Measurements from ENCODE around the gene RABGAP1L. TPM values are rescaled to one million over a fixed set of nuclear protein-coding genes. Genes with fewer than 3 reads are reported as not detected.
"Not testable (repeated sequence)": the region's sequence is repeated elsewhere in the genome, so short reads cannot be mapped to it uniquely, and the experiment has no call there.

Gene RABGAP1L
- total RNA-seq, 1 donor from 2014 or later, result 53.6 TPM

DNA sequence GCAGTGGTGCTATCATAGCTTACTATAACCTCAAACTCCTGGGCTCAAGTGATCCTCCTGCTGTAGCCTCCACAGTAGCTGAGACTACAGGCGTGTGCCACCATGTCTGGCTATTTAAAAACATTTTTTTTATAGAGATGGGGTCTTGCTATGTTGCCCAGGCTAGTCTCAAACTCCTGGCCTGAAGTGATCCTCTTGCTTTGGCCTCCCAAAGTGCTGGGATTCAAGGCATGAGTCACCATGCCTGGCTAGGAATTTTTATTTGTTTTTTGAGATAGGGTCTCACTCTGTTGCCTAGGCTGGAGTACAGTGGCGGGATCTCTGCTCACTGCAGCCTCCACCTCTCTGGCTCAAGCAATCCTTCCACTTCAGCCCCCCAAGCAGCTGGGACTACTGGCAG, 8.8 kb upstream of the RABGAP1L start:
- ATAC-seq (ENCODE audit: poor library complexity) (no peak), DNase-seq (no peak)
- intact Hi-C loops (cut with DNase I), result no loop called here

GRCh38 chr1:174152427-174152826, 6.9 kb upstream of the RABGAP1L start:
- intact Hi-C loops (cut with DNase I), result no loop called here
- DNase-seq, result no peak
- no peak for ATAC-seq (ENCODE audit: poor library complexity)

- ATAC-seq (ENCODE audit: poor library complexity), result no peak
- no peak for DNase-seq
- intact Hi-C loops (cut with DNase I), result no loop called here
Observed at GRCh38 chr1:174153085-174153824, 6.1 kb upstream of the RABGAP1L start.

- DNase-seq (no peak), ATAC-seq (ENCODE audit: poor library complexity) (no peak)
- intact Hi-C loops (cut with DNase I), result no loop called here
Observed at GRCh38 chr1:174153825-174154107, 5.6 kb upstream of the RABGAP1L start.

GRCh38 chr1:174156437-174156836, 2.9 kb upstream of the RABGAP1L start:
- intact Hi-C loops (cut with DNase I), result no loop called here
- ATAC-seq (ENCODE audit: poor library complexity) (no peak), DNase-seq (no peak)

DNA sequence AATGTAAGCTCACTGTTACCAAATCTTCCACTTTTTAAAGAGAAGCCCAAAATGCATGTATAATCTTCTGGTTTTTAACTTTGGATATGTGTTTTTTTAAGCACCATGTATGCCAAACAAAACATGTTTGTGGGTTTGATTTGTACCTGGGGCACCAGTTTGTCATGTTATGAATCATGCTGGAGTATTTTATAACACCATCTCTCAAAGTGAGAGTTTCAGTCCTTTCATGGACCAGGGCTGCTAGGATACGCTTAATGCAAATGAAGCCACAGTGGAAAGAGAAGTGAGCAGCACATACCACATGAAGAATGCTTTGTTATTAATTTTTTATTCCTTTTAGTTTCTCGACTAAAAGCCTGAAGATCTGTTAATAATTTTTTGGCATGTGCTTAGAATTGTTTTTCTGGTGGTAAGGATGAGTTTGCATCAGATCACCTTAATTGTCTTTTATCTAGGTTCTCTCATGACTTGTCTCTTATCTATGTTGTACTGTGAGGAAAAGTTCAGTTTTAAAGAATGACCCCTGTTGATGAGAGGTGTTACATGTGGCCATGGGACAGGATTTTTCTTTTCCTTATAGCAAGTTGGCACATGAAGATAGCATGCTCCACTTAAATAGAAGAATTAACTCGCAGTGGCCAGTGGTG, 2.0 kb upstream of the RABGAP1L start:
- DNase-seq, result no peak
- intact Hi-C loops (cut with DNase I), result no loop called here
- no peak for ATAC-seq (ENCODE audit: poor library complexity)

DNA sequence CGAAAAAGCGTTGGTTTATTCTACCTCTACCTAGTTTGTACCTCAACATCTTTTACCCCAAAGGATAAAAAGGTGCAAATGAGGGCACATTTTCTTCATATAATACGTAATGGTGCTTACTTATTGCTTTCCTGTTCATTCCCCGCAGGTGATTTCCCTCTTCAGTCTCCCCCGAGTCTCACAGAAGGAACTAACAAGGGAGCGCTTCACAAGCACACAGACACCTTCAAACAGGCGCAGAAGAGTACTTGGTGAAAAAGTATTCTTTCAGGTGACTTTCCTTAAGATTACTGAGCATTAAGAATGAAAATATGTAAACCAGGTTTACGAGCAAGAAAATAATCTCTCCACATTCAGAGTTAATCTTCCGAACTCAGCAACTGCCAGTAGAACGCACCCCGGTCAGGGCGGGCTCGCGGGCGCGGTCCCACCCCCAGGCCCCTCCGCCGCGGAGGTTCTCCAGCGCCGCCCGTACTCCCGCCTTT, 511 bp upstream of the RABGAP1L start:
- intact Hi-C loops (cut with DNase I), result no loop called here
- no peak for DNase-seq
- ATAC-seq (ENCODE audit: poor library complexity), result no peak

- intact Hi-C loops (cut with DNase I), result no loop called here
- DNase-seq (peak; percentile 70), ATAC-seq (ENCODE audit: poor library complexity) (peak; percentile 46)
Observed at GRCh38 chr1:174160109-174160473, 771 bp downstream of the RABGAP1L start.

DNA sequence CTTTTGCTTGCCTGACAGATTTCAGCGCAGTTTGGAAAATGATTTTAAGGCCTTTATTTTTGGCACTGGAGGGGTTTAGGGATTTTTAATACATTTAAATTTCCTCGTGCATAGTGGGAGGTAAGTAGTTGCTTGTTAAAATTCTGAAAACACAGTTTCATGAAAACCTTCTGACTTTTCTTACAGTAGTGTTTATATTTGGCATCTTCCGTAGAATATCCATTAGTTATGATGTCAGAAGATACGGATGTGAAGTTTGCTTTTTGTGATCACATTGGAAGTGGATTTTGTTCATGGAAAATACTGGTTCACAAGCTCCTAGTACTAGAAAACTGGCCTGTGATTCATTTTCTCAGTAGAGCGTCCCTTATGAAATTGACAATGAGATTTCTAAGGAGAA, 1.3 kb downstream of the RABGAP1L start:
- intact Hi-C loops (cut with DNase I), result no loop called here
- no peak for DNase-seq
- ATAC-seq (ENCODE audit: poor library complexity), result no peak

DNA sequence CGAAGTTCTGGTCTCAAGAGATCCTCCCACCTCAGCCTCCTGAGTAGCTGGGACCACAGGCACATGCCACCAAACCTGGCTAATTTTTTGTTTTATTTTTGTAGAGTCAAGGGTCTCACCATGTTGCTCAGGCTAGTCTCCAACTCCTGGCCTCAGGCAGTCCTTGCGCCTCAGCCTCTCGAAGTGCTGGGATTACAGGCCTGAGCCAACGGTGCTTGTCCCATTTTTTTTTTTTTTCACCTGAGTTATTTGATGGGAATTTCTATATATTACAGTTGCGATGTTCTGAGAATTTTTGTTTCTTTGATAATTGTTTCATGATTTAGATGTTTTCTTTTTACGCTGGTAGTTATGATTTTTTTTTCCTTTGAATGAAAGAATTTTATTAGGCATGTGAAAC, 2.5 kb downstream of the RABGAP1L start:
- DNase-seq (no peak), ATAC-seq (ENCODE audit: poor library complexity) (no peak)
- intact Hi-C loops (cut with DNase I), result no loop called here

GRCh38 chr1:174164826-174165225, 5.5 kb downstream of the RABGAP1L start:
- DNase-seq (no peak), ATAC-seq (ENCODE audit: poor library complexity) (no peak)
- intact Hi-C loops (cut with DNase I), result no loop called here

GRCh38 chr1:174165471-174166137, 6.3 kb downstream of the RABGAP1L start:
- intact Hi-C loops (cut with DNase I), result no loop called here

DNA sequence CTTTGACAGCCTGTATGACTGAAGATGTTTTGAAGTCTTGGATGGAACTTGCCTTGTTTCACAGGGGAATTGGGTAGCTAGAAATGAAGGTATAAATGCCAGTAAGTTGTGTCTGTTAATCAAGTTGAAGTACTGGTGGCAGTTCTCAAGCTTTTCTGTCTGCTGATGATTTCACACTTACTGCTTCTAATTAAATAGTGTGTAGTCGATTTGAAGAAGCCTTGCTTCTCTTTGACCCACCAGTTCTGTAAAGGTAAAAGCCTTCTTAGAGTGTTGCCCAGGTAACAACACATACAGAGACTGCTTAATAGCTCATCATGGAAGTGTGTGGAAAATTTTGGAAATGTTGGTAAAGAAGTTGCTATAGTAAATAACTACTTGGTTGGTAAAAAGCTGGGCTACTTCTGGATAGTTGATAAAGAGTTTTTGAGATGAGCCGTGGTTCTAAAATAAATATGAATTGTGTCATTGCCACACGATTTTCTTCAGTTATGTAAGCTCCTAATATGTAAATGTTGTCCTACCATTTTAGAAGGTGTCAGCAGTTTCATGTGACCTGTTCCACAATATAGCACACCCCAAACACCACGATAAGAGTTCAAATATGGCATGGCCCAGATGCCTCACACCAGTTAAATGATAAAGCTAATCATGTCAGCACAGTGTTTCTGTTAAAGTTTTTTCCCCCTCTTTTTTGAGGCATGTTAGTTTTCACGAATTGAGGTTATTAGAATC, 7.4 kb downstream of the RABGAP1L start:
- peak; percentile 61 for ATAC-seq (ENCODE audit: poor library complexity)
- intact Hi-C loops (cut with DNase I), result no loop called here
- DNase-seq, result no peak

More at GRCh38 chr1:174165471-174166137, 6.3 kb downstream of the RABGAP1L start:
- DNase-seq (peak; percentile 57), ATAC-seq (ENCODE audit: poor library complexity) (peak; percentile 35)

- DNase-seq (no peak), ATAC-seq (ENCODE audit: poor library complexity) (no peak)
- intact Hi-C loops (cut with DNase I), result no loop called here
Observed at GRCh38 chr1:174167265-174167803, 8.0 kb downstream of the RABGAP1L start.

- ATAC-seq (ENCODE audit: poor library complexity), result no peak
- no peak for DNase-seq
- intact Hi-C loops (cut with DNase I), result no loop called here
Observed at GRCh38 chr1:174169342-174169741, 10.0 kb downstream of the RABGAP1L start.

GRCh38 chr1:174171073-174171472, 11.8 kb downstream of the RABGAP1L start:
- no peak for DNase-seq
- intact Hi-C loops (cut with DNase I), result no loop called here
- no peak for ATAC-seq (ENCODE audit: poor library complexity)

DNA sequence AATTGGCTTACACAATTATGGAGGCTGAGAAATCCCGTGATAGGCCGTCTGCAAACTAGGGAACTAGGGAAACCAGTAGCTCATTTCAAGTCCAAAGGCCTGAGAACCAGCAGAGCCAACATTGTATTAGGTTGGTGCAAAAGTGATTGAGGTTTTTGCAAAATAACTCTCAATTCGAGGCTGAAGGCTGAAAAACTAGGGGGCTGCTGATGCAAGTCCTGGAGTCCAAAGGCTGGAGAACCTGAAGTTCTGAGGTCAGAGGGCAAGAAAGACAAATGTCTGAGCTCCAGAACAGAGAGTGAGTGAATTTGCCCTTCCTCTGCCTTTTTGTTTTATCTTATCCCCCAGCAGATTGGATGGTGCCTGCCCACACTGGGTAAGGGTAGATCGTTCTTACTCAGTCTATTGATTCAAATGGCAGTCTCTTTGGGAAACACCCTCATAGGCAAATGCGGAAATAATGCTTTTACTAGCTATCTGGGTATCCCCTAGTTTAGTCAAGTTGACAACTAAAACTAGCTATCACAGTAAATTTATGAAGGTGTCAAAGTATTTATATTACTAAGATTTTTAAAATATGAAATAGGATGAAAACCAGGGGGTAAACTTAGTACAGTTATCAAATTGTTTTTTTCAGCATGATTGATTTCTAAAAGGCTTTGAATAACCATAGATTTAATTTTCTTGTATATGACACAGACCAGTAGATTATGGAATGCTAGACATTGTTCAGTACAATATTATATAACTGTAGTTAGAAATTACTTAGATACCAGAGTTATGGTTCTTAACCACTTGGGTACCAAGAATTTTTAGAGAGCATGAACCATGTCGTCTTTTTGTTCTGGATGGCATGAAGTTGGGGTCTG, 15.4 kb downstream of the RABGAP1L start:
- intact Hi-C loops (cut with DNase I), result no loop called here
- no peak for DNase-seq
- no peak for ATAC-seq (ENCODE audit: poor library complexity)

- intact Hi-C loops (cut with DNase I); DNase-seq; ATAC-seq (ENCODE audit: poor library complexity): not testable (repeated sequence)
Observed at GRCh38 chr1:174178459-174178858, 19.1 kb downstream of the RABGAP1L start.
